GM23248 (cell line): ENCODE results near the gene PRKACB. TPM values are rescaled to one million over a fixed set of nuclear protein-coding genes. Genes with fewer than 3 reads are reported as not detected.

Experiments used
- DNase-seq: peaks from one replicate; pipeline ENCODE4 v3.0.0-alpha.2; 2015
- H2AFZ ChIP-seq: fragments of 200-600 bp; sonication (generic); 2 replicates; pipeline ENCODE4 v1.6.1; 2016; ENCODE audit warnings: antibody characterized with exemption
- H3F3A ChIP-seq: fragments of 200-600 bp; sonication (generic); 2 replicates; pipeline ENCODE4 v1.6.1; 2016; ENCODE audit warnings: mild to moderate bottlenecking, antibody characterized with exemption, mixed run types; ENCODE audit not compliant: insufficient read depth
- H3K27ac ChIP-seq: fragments of 200-600 bp; sonication (generic); 2 replicates; pipeline ENCODE4 v1.5.1; 2016; ENCODE audit warnings: mild to moderate bottlenecking
- H3K27me3 ChIP-seq: fragments of 200-600 bp; sonication (generic); replicated peaks from 2 replicates; pipeline ENCODE4 v1.6.1; 2016; ENCODE audit warnings: mild to moderate bottlenecking; ENCODE audit not compliant: insufficient read depth
- H3K36me3 ChIP-seq: fragments of 200-600 bp; sonication (generic); 2 replicates; pipeline ENCODE4 v1.6.1; 2016; ENCODE audit warnings: low read depth, mild to moderate bottlenecking
- H3K4me1 ChIP-seq: fragments of 200-600 bp; sonication (generic); 2 replicates; pipeline ENCODE4 v1.6.1; 2016; ENCODE audit warnings: mild to moderate bottlenecking; ENCODE audit not compliant: insufficient read depth
- H3K4me2 ChIP-seq: fragments of 200-600 bp; sonication (generic); one replicate; pipeline ENCODE4 v1.6.1; 2016; ENCODE audit warnings: mild to moderate bottlenecking; ENCODE audit not compliant: unreplicated experiment
- H3K4me3 ChIP-seq: fragments of 200-600 bp; sonication (generic); 2 replicates; pipeline ENCODE4 v1.5.1; 2016; ENCODE audit warnings: mild to moderate bottlenecking
- H3K79me2 ChIP-seq: fragments of 200-600 bp; sonication (generic); 2 replicates; pipeline ENCODE4 v1.6.1; 2016; ENCODE audit warnings: mild to moderate bottlenecking; ENCODE audit not compliant: insufficient read depth
- H3K9ac ChIP-seq: fragments of 200-600 bp; sonication (generic); 2 replicates; pipeline ENCODE4 v1.6.1; 2016; ENCODE audit warnings: mild to moderate bottlenecking
- H3K9me2 ChIP-seq: fragments of 200-600 bp; sonication (generic); 2 replicates; pipeline ENCODE4 v1.6.1; 2016; ENCODE audit warnings: mixed run types, mild to moderate bottlenecking, moderate library complexity; ENCODE audit not compliant: insufficient read depth
- H3K9me3 ChIP-seq: fragments of 200-600 bp; sonication (generic); one replicate; pipeline ENCODE4 v1.6.1; 2017; ENCODE audit warnings: low read depth
- H4K20me1 ChIP-seq: fragments of 200-600 bp; sonication (generic); 2 replicates; pipeline ENCODE4 v1.6.0; 2016; ENCODE audit not compliant: insufficient read depth
- EZH2 ChIP-seq: fragments of 200-600 bp; sonication (generic); IDR thresholded peaks from 2 replicates; pipeline ENCODE4 v1.6.1; 2018; ENCODE audit warnings: antibody characterized with exemption, mild to moderate bottlenecking; ENCODE audit not compliant: insufficient read depth, poor library complexity, severe bottlenecking
- EZH2phosphoT487 ChIP-seq: fragments of 200-600 bp; sonication (generic); IDR thresholded peaks from 2 replicates; pipeline ENCODE4 v1.6.1; 2018; ENCODE audit warnings: antibody characterized with exemption, moderate library complexity, mild to moderate bottlenecking, low read depth; ENCODE audit not compliant: insufficient read depth
- WGBS, 2 experiments: methylation state at CpG; one replicate each; pipeline ENCODE4 v1.1.6; 2015 to 2017; ENCODE audit warnings: low lambda C conversion rate in 2 of 2, low coverage in 1 of 2; ENCODE audit errors: missing lambda C conversion rate in 2 of 2; 5-methylcytosine and 5-hydroxymethylcytosine counted together
- in situ Hi-C: fragments of 300-500 bp; cut with MboI; formaldehyde crosslinking; loops from 2 replicates; pipeline ENCODE4 v1.15.0; 2020
- polyA plus RNA-seq: library from polyadenylated mRNA; unstranded; fragments of >200 nt; fragmentation: Nextera tagmentation; extraction: Ambion mirVana; gene quantifications from 2 replicates; pipeline ENCODE4 v1.2.1, GENCODE V29; 2016
- total RNA-seq: library from RNA; depleted of rRNA; stranded (reverse); fragments of >200 nt; shearing (Covaris generic); gene quantifications from 2 replicates; pipeline ENCODE4 v1.2.3, GENCODE V29; 2014

PRKACB gene
- total and polyA plus RNA-seq, 2 experiments from 2014 or later: 23.9 to 25.6 TPM

DNA sequence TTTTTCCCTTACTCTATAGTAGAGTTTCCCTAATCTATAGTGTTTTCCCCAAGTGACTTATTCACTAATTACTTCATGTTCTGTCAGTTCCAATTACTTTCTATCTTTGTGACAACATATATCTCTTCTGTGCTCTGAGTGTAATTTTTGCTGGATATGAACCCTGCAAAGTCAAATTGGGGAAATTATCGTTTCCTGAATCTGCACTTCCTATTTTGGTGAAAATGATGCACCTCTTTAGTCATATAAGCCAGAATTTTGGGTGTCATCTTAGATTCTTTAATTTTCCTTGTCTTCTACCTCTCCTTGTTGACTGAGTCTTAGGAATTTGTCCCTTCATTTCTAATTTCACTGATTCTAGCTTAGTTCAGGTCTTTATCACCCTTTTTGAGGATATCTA is 33.4 kb upstream of the PRKACB start:
- H3F3A ChIP-seq: peaks cover 16% of the 10 kb centered on the region
- no peak overlapping the region for H3K4me2 ChIP-seq
- 96 to 100% methylated on average over 1 of the region's 1 CpG for WGBS, 2 experiments
- no peaks in the 10 kb centered on the region for H4K20me1 ChIP-seq
- TF ChIP-seq EZH2phosphoT487 (no peak), EZH2 (no peak)
- no peak overlapping the region for H3K9ac ChIP-seq
- no peak overlapping the region for H3K4me3 ChIP-seq
- no peak overlapping the region for H3K27ac ChIP-seq
- H3K36me3 ChIP-seq: no peaks in the 10 kb centered on the region
- no peak for DNase-seq
- H3K79me2 ChIP-seq: 0 out of 2 replicates have a peak, but pooled peaks cover 8% of the 10 kb centered on the region
- no peaks in the 10 kb centered on the region for H3K9me2 ChIP-seq
- H3K27me3 ChIP-seq: no peaks in the 10 kb centered on the region
- H2AFZ ChIP-seq: no peak overlapping the region
- H3K4me1 ChIP-seq: peaks cover 9% of the 10 kb centered on the region
- H3K9me3 ChIP-seq: no peaks in the 10 kb centered on the region
- in situ Hi-C loops: loop anchor here (10.0 kb wide), 1 partner anchor 186 kb away; no protein-coding TSS in a partner anchor

DNA sequence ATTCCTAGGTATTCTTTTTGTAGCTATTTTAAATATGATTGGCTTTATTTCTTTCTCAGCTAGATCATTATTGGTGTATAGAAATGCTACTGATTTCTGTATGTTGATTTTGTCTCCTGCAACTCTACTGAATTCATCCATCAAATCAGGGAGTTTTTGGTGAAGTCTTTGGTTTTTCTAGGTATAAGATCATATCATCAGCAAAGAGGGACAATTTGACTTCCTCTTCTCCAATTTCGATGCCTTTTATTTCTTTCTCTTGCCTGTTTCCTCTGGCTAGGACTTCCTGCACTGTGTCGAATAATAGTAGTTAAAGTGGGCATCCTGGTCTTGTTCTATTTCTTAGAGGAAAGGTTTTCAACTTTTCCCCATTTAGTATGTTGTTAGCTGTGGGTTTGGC is 27.5 kb upstream of the PRKACB start:
- in situ Hi-C loops: loop anchor here (10.0 kb wide), 1 partner anchor 192 kb away; no protein-coding TSS in a partner anchor
- H3F3A ChIP-seq: no peaks in the 10 kb centered on the region
- no peak for TF ChIP-seq EZH2phosphoT487
- TF ChIP-seq EZH2: no peak

DNA sequence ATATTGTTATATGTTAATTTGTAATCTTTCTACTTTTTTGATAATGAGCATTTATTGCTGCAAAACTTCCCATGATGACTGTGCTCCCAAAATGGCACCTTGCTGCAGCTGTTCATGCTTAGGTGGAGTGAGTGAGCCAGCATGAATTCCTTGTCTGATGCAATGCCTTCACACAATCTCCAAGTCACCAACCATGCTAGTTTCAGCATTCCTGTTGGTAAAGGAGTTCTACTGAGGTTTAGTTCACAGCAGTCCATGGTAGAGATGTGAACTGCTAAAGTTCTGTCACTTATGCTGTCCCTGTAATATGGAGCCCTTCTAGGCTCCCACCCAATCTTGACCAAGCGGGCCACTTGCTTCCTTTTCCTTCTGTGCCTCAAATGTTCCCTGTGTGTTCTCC is 26.2 kb upstream of the PRKACB start:
- Histone ChIP-seq H3K79me2 (0 out of 2 replicates have a peak, but pooled peaks cover 8% of the 10 kb centered on the region), H3K27me3 (no peaks in the 10 kb centered on the region), H3K27ac (peak overlapping the region; percentile 46), H3F3A (no peaks in the 10 kb centered on the region), H3K9ac (no peak overlapping the region), H3K4me1 (0 out of 2 replicates have a peak, but pooled peaks cover 8% of the 10 kb centered on the region), H4K20me1 (no peaks in the 10 kb centered on the region), H3K4me2 (peak overlapping the region; percentile 3), H2AFZ (peak overlapping the region; percentile 33), H3K36me3 (no peaks in the 10 kb centered on the region), H3K4me3 (no peak overlapping the region), H3K9me2 (no peaks in the 10 kb centered on the region), H3K9me3 (no peaks in the 10 kb centered on the region)
- peak; percentile 73 for DNase-seq
- in situ Hi-C loops: loop anchor here (10.0 kb wide), 1 partner anchor 193 kb away; no protein-coding TSS in a partner anchor
- 92 to 100% methylated on average over 1 of the region's 1 CpG for WGBS, 2 experiments
- TF ChIP-seq EZH2 (no peak), EZH2phosphoT487 (no peak)

More for the DNA sequence above, 27.5 kb upstream of the PRKACB start:
- no peak overlapping the region for H3K27ac ChIP-seq
- H3K9me3 ChIP-seq: no peaks in the 10 kb centered on the region
- no peak overlapping the region for H3K9ac ChIP-seq
- no peaks in the 10 kb centered on the region for H3K36me3 ChIP-seq
- no peak for DNase-seq
- 0 out of 2 replicates have a peak, but pooled peaks cover 8% of the 10 kb centered on the region for H3K79me2 ChIP-seq
- no peak overlapping the region for H3K4me2 ChIP-seq
- 0 out of 2 replicates have a peak, but pooled peaks cover 8% of the 10 kb centered on the region for H3K4me1 ChIP-seq
- H2AFZ ChIP-seq: no peak overlapping the region
- 90 to 100% methylated on average over 2 of the region's 2 CpGs for WGBS, 2 experiments
- H3K4me3 ChIP-seq: no peak overlapping the region
- H4K20me1 ChIP-seq: no peaks in the 10 kb centered on the region
- no peaks in the 10 kb centered on the region for H3K9me2 ChIP-seq
- H3K27me3 ChIP-seq: no peaks in the 10 kb centered on the region

DNA sequence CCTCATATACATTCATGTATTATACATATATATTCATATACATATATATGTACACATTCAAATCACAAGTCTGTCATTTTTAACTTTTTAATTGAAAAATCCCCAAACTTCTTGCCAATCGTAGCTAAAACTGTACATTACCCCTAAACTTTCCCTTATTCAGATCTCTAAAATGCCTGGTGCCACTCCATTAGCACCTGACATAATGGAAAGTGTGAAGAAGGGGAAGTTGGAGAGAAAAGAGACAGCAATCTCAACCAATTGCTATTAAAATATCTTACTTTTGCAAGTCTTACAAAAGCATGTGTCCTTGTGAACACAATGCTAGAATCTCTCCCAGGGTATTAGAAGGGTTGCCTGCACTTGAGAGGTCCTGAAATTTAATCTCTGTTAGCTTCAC is 22.7 kb upstream of the PRKACB start:
- no peak overlapping the region for H3K9ac ChIP-seq
- in situ Hi-C loops: no loop called here
- H3K4me2 ChIP-seq: no peak overlapping the region
- no peak overlapping the region for H3K4me3 ChIP-seq
- no peaks in the 10 kb centered on the region for H3K27me3 ChIP-seq
- TF ChIP-seq EZH2phosphoT487 (no peak), EZH2 (no peak)
- H3K27ac ChIP-seq: no peak overlapping the region
- no peak overlapping the region for H2AFZ ChIP-seq
- no peaks in the 10 kb centered on the region for H3F3A ChIP-seq
- no peaks in the 10 kb centered on the region for H3K36me3 ChIP-seq
- H3K79me2 ChIP-seq: 0 out of 2 replicates have a peak, but pooled peaks cover 8% of the 10 kb centered on the region
- 49 to 72% methylated on average over 1 of the region's 1 CpG for WGBS, 2 experiments
- H4K20me1 ChIP-seq: no peaks in the 10 kb centered on the region
- DNase-seq: no peak
- H3K9me3 ChIP-seq: no peaks in the 10 kb centered on the region
- 0 out of 2 replicates have a peak, but pooled peaks cover 8% of the 10 kb centered on the region for H3K4me1 ChIP-seq
- H3K9me2 ChIP-seq: no peaks in the 10 kb centered on the region
